Esophagus squamous epithelium (tissue), 5 donors: ENCODE data around the gene PTPN13. TPM values are rescaled to one million over a fixed set of nuclear protein-coding genes. Genes with fewer than 3 reads are reported as not detected.
A peak's percentile ranks its signal among the peaks of the same experiment; 100 is the strongest.

ENCODE experiments used
- DNase-seq: peaks from one replicate; lab custom pipeline; 2025; lab: John Stamatoyannopoulos, UW
- H3K27ac ChIP-seq, 4 donors: fragments of 200-600 bp; sonication (generic); one replicate each; pipeline ENCODE4 v1.5.1; 2016 to 2019; ENCODE audit warnings: mild to moderate bottlenecking in 1 of 4
- H3K27me3 ChIP-seq, 4 donors: fragments of 200-600 bp; sonication (generic); 1 replicate in 3 of 4; 2 replicates in 1 of 4; pipeline versions ENCODE4 v1.5.1 to v1.6.0; 2017 to 2021; ENCODE audit warnings: antibody characterized with exemption in 1 of 4
- H3K36me3 ChIP-seq, 3 donors: fragments of 200-600 bp; sonication (generic); one replicate each; pipeline ENCODE4 v1.5.1; 2016 to 2019
- H3K4me1 ChIP-seq, 3 donors: fragments of 200-600 bp; sonication (generic); one replicate each; pipeline ENCODE4 v1.5.1; 2017 to 2019
- H3K4me3 ChIP-seq, 4 donors: fragments of 200-600 bp; sonication (generic); 1 replicate in 3 of 4; 2 replicates in 1 of 4; pipeline ENCODE4 v1.5.1; 2016 to 2019; ENCODE audit warnings: mild to moderate bottlenecking in 2 of 4, moderate library complexity in 1 of 4
- H3K9me3 ChIP-seq, 3 donors: fragments of 200-600 bp; sonication (generic); one replicate each; pipeline ENCODE4 v1.5.1; 2016 to 2019
- POLR2A ChIP-seq, 4 donors: fragments of 450-650 bp; IDR thresholded peaks; one replicate each; pipeline ENCODE4 v1.6.1; 2017; ENCODE audit warnings: antibody characterized with exemption in 4 of 4, mild to moderate bottlenecking in 4 of 4, moderate library complexity in 3 of 4
- WGBS, 2 donors: methylation state at CpG; one replicate each; pipeline ENCODE4 v1.1.5; 2018; 5-methylcytosine and 5-hydroxymethylcytosine counted together
- intact Hi-C: fragments of 100-400 bp; cut with DNase I; formaldehyde crosslinking; loops from one replicate; pipeline ENCODE4 v1.15.0; 2022
- total RNA-seq, 4 donors: library from RNA; depleted of rRNA; stranded (reverse); fragments of >200 nt; gene quantifications; one replicate each; pipeline ENCODE4 v1.1.0, GENCODE V29; 2016
- TF ChIP-seq, protein P1 (sequence below), 6 experiments: fragments of 450-650 bp in 4 of 6; fragments of 200-600 bp in 2 of 6; sonication (generic) in 2 of 6; IDR thresholded peaks; one replicate each; pipeline ENCODE4 v1.5.1; 2016 to 2019; ENCODE audit warnings: antibody characterized with exemption in 6 of 6, mild to moderate bottlenecking in 4 of 6, moderate library complexity in 4 of 6
- donor health status: DM: yes; HTN: yes; CAD: no.

The PTPN13 gene
- total RNA-seq, 4 donors from 2014 or later: 44.8 to 94.9 (median 66.7) TPM

DNA sequence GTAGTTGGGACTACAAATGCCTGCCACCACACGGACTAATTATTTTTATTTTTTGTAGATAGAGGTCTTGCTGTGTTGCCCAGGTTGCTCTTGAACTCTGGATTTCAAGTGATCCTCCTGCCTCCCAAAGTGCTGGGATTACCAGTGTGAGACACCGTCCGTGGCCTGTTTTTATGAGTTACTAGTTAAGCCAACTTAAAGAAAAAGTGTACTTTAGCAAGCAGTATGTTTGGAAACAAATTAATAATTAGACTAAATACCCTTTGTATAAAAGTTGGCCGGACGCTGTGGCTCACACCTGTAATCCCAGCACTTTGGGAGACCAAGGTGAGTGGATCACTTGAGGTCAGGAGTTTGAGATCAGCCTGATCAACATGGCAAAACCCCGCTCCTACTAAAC, 14.2 kb upstream of the PTPN13 start:
- Histone ChIP-seq H3K4me3 (no peak overlapping the region), H3K27me3 (no peaks in the 10 kb centered on the region), H3K4me1 (peaks cover 0 to 13% (median 0%) of the 10 kb centered on the region in 3 donors), H3K36me3 (no peaks in the 10 kb centered on the region), H3K9me3 (no peaks in the 10 kb centered on the region), H3K27ac (no peak overlapping the region)
- WGBS, 2 donors: 92 to 93% methylated on average over 6 of the region's 6 CpGs
- DNase-seq: no peak
- intact Hi-C loops: no loop called here
- TF ChIP-seq, protein P1, sequence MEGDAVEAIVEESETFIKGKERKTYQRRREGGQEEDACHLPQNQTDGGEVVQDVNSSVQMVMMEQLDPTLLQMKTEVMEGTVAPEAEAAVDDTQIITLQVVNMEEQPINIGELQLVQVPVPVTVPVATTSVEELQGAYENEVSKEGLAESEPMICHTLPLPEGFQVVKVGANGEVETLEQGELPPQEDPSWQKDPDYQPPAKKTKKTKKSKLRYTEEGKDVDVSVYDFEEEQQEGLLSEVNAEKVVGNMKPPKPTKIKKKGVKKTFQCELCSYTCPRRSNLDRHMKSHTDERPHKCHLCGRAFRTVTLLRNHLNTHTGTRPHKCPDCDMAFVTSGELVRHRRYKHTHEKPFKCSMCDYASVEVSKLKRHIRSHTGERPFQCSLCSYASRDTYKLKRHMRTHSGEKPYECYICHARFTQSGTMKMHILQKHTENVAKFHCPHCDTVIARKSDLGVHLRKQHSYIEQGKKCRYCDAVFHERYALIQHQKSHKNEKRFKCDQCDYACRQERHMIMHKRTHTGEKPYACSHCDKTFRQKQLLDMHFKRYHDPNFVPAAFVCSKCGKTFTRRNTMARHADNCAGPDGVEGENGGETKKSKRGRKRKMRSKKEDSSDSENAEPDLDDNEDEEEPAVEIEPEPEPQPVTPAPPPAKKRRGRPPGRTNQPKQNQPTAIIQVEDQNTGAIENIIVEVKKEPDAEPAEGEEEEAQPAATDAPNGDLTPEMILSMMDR (IDR thresholded peaks at IDR 0.05): no peak
- no peak for TF ChIP-seq POLR2A (IDR thresholded peaks at IDR 0.05)

DNA sequence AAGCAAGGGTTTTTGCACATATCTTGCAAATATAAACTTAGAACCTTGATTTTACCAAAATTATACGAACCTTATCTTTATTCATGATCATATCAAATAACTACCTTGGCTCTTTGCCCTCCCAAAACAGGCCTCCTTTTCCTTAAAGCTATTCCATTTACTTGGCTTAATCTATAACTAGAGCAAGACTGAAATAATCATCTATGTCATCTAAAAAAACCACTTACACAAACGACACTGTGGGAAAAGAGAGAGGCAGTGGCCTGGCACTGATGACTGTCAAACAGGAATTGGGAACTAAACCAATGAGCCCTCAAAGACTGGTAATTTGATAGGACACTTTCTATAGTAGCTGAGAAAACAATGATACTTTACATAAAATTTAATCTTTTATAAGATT, 11.7 kb upstream of the PTPN13 start:
- TF ChIP-seq, protein P1 (IDR thresholded peaks at IDR 0.05): no peak
- TF ChIP-seq POLR2A (IDR thresholded peaks at IDR 0.05): no peak
- peak overlapping the region in 3 of 4 donors; percentile 21 to 51 (median 22) for H3K4me3 ChIP-seq
- peaks cover 9 to 37% (median 13%) of the 10 kb centered on the region in 3 donors for H3K4me1 ChIP-seq
- peak overlapping the region in 2 of 4 donors; percentile 49 to 64 for H3K27ac ChIP-seq
- intact Hi-C loops: no loop called here
- no peak for DNase-seq
- WGBS, 2 donors: 12 to 30% methylated on average over 2 of the region's 2 CpGs
- no peaks in the 10 kb centered on the region for H3K27me3 ChIP-seq
- H3K9me3 ChIP-seq: no peaks in the 10 kb centered on the region
- H3K36me3 ChIP-seq: no peaks in the 10 kb centered on the region

DNA sequence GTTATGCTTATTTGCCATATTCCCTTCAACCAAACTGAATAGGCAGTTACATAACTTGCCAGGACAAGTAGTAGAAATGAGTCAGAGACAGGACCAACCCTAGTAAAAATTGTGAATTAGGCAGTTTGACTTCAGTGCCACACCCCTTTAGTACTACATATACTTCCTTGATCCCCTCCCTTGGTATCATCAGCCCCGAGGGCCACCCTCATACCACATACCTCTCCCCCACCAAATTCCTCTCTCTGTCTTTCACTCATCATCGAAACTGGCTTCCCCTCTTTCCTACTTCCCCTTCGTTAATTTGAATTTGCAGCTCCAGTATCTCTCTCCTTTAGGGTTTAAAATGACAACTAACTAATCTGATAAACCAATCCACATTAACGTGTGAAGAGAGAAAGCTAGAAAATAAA, 7.9 kb upstream of the PTPN13 start:
- Histone ChIP-seq H3K27me3 (no peaks in the 10 kb centered on the region), H3K4me3 (no peak overlapping the region), H3K4me1 (peaks cover 9 to 46% (median 18%) of the 10 kb centered on the region in 3 donors), H3K36me3 (no peaks in the 10 kb centered on the region), H3K9me3 (no peaks in the 10 kb centered on the region), H3K27ac (peak overlapping the region; percentile 53 to 81 (median 72))
- WGBS, 2 donors: 14 to 26% methylated on average over 4 of the region's 4 CpGs
- intact Hi-C loops: no loop called here
- TF ChIP-seq POLR2A (IDR thresholded peaks at IDR 0.05): no peak
- TF ChIP-seq, protein P1 (IDR thresholded peaks at IDR 0.05): no peak
- DNase-seq: no peak

DNA sequence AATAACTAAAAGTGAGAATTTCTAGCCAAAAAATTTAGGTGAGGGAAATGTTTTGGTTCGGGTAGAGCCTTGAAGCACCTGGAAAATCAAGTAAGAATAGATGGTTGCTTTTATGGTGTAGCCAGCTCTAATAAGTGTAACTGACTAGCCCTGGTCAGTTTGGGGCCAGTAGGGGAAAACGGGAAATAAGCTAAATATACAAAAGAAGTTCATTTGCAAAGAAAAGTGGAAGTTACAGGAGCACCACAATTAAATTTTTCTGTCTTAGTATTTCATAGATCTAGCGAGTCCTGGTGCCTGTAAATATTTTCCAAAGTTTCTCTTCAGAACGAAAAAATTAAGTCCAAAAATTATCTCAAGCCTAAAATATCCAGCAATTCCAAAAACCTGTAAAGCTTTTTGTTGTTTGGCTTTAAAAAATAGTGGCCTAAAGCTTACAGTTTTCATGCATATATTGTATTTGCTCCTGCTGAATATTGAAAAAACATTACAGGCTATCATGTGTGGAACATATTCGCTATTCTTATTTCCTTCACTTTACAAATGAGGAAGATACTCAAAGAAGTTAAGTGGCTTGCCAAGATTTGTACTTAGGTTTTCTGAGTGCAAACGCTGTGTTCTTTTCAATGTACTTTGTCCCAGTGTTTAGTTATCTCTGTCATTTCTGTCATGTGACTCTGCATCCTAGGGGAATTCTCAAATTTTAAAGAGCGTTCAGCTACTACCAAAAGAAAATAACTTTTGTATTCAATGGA, 7.3 kb upstream of the PTPN13 start:
- Histone ChIP-seq H3K4me3 (no peak overlapping the region), H3K27me3 (no peaks in the 10 kb centered on the region), H3K4me1 (peaks cover 9 to 51% (median 18%) of the 10 kb centered on the region in 3 donors), H3K36me3 (no peaks in the 10 kb centered on the region), H3K27ac (peak overlapping the region; percentile 53 to 81 (median 72)), H3K9me3 (no peaks in the 10 kb centered on the region)
- TF ChIP-seq POLR2A (IDR thresholded peaks at IDR 0.05): no peak
- TF ChIP-seq, protein P1 (IDR thresholded peaks at IDR 0.05): no peak
- DNase-seq: no peak
- intact Hi-C loops: no loop called here
- 35 to 40% methylated on average over 7 of the region's 7 CpGs for WGBS, 2 donors

DNA sequence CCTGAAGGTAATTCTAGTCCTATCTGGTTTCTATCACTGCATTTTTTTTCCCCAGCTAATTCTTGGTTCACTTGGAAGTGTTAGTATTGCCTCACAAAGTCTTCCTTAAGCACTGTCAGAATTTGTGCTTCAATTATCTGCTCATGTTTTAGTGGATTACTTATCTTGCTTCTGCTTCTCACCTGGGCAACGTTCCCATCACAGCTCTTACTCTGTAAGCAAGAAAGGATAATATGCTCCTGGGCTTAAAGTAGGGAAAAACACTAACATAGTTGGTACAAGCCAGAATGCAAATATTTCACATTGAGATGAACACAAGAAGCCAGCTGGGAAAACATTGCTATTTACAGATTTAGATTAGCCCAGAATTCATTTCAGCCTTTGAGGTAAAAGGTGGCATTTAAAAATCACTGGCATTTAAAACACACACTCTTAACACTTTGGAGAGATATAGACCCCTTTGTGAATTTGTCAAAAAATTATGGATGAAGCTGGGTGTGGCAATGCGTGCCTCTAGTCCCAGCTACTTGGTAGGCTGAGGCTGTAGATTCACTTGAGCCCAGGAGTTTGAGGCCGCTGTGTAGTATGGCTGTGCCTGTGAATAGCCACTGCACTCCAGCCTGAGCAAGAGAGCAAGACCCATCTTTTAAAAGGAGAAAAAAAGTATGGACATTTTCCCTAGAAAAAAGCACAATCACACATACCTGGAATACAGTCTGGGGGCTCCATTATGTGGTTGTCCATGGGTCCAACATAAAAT, 6.6 kb upstream of the PTPN13 start:
- 56 to 67% methylated on average over 3 of the region's 3 CpGs for WGBS, 2 donors
- Histone ChIP-seq H3K4me3 (no peak overlapping the region), H3K4me1 (peaks cover 14 to 53% (median 18%) of the 10 kb centered on the region in 3 donors), H3K36me3 (no peaks in the 10 kb centered on the region), H3K9me3 (no peaks in the 10 kb centered on the region), H3K27ac (peak overlapping the region; percentile 53 to 81 (median 72)), H3K27me3 (no peaks in the 10 kb centered on the region)
- TF ChIP-seq, protein P1 (IDR thresholded peaks at IDR 0.05): no peak
- TF ChIP-seq POLR2A (IDR thresholded peaks at IDR 0.05): no peak
- intact Hi-C loops: no loop called here
- DNase-seq: no peak
